Right ventricle myocardium superior (tissue), 1 donor: ENCODE results near the gene RASGRF2. TPM values are rescaled to one million over a fixed set of nuclear protein-coding genes. Genes with fewer than 3 reads are reported as not detected.

ENCODE experiments used
- ATAC-seq: fragments of 200-7000 bp; cut with Tn5 transposase; one replicate; pipeline ENCODE4 v1.9.1; 2020; ENCODE audit warnings: mild to moderate bottlenecking; ENCODE audit not compliant: poor library complexity
- DNase-seq: peaks from one replicate; pipeline ENCODE4 v3.0.0-alpha.2; 2020
- intact Hi-C: fragments of 100-400 bp; cut with DNase I; formaldehyde crosslinking; loops from one replicate; pipeline ENCODE4 v1.11.2; 2022
- long read RNA-seq: library from polyadenylated mRNA; unstranded; transcript quantifications from one replicate; pipeline ENCODE4 v2.0.0, GENCODE V29; 2021
- total RNA-seq: library from RNA; stranded (reverse); fragmentation: NEBNext Ultra II Directional; extraction: Animal tissue kit (Norgen Biotek cat#: 25700); gene quantifications from one replicate; pipeline ENCODE4 v1.2.1, GENCODE V29; 2021
- donor health status: DM: no; HTN: yes; CAD: no; lungs with severe emphysema.

The RASGRF2 gene
- 6.4 TPM for total RNA-seq
- long read RNA-seq, partial matches to known transcripts = 3 of 7 reads
- long read RNA-seq, other reads (novel, unspliced or antisense) = 1 of 7 reads

- DNase-seq = peak; percentile 44
- intact Hi-C loops = loop anchor here (10.0 kb wide), 1 partner anchor 105 kb away; no protein-coding TSS in a partner anchor
These were observed at the start of gene RASGRF2 for GRCh38 chr5:80959768-80960442. Gene RASGRF2, plus strand, starts transcription at chr5:80960363. Its CDS starts 376 bp downstream, at chr5:80960739.

DNA sequence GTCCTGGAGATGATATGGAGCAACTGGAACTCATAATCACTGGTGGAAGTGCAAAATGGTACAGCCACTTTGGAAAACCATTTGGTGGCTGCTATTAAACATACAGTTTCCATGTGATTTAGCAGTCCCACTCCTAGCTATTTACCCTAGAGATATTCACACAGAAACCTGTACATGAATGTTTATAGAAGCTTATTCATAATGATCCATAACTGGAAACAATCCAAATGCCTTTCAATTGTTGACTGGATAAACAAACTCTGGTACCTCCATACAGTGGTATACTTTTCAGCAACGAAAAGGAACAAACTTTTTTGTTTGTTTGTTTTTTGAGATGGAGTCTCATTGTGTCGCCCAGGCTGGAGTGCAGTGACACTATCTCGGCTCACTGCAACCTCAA lies 47.7 kb upstream of the RASGRF2 start:
- no peak for DNase-seq
- ATAC-seq = no peak
- intact Hi-C loops = no loop called here

More at GRCh38 chr5:80959768-80960442, at the start of gene RASGRF2:
- ATAC-seq = peak; percentile 25

DNA sequence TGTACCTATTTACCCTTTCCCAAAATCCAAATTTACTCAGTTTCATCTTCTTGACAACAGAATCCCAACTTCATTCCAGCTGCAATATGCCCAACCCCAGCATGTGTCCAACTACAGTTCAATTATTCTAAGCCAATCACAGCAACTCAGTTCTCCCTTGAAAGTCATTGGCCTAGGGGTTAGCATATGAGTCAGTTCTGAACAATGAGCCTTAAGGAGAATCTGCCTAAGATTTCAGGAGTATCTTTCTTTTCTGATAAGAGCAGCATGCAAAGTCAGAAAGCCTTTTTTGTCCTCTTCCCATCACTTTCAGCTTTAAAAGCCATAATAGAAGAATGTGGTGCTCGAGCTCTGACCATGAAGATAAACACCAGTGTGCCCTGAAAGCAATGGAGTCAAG lies 44.4 kb upstream of the RASGRF2 start:
- intact Hi-C loops = no loop called here
- DNase-seq (no peak), ATAC-seq (no peak)

- no peak for ATAC-seq
- DNase-seq = no peak
- intact Hi-C loops = no loop called here
These were observed 43.5 kb upstream of the RASGRF2 start for GRCh38 chr5:80916676-80917075.

DNA sequence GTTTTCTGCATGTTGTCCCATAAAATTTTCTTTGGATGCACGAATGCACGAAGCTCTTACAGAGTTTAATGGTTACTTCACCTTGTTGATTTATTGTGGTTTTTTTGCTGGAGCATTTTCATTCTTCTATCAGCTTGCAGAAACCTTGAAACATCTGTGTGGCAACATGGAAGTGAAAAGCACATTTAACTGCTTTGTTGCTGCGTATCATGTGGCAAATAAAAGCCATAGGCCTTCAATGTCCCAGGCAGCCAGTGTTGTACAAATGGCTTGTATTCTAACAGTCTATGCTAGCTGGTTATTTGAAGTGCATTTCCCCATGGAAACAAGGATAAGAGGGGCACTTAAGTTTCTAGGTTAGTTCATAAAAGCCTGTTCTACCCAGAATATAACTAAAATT lies 42.5 kb upstream of the RASGRF2 start:
- no peak for ATAC-seq
- no peak for DNase-seq
- intact Hi-C loops = no loop called here

DNA sequence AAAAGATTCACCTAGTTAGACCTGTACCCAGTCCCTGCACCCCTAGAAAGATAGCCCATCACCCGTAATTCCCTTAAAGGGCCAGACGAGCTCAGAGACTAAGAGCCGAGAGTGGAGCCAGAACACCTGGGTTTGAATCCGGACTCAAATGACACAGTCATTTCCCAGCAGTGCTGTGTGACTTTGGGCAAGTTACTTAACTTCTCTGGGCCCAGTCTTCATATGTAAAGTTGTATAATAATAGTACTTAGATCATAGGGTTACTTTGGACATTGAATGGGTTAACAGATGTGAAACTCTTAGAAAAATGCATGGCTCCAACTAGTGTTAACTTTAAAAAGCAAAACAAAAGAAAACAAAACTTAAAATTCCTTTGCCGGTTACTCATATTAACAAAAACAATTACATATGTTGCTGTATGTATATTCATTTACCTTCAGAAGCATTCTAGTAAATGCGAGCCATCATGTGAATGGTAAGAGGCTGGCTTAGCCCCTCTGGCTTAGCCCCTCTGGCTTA lies 40.4 kb upstream of the RASGRF2 start:
- ATAC-seq = no peak
- no peak for DNase-seq
- intact Hi-C loops = no loop called here

- no peak for DNase-seq
- intact Hi-C loops = no loop called here
These were observed 39.8 kb upstream of the RASGRF2 start for GRCh38 chr5:80920333-80920732.

GRCh38 chr5:80921026-80921425 lies 39.1 kb upstream of the RASGRF2 start:
- ATAC-seq (no peak), DNase-seq (no peak)
- intact Hi-C loops = no loop called here

More at GRCh38 chr5:80920333-80920732, 39.8 kb upstream of the RASGRF2 start:
- no peak for ATAC-seq

DNA sequence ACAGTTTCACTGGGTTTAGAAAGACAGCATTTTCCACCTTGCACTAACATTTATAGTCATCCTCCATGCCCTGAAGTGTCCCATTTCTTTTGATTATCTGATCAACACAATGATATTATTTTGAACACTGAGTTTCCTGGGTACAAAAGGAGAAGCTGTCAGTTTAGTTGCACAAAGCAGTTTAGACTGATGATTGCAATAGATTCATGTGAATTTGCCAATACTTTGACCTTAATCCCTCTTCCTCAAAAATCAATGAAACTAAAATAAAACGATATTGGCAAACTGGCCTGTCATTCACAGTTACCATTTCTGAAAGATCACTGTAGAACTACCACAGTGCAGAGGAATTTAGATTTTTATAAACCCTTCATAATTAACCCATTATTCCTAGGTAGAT lies 34.2 kb upstream of the RASGRF2 start:
- ATAC-seq (no peak), DNase-seq (no peak)
- intact Hi-C loops = no loop called here

GRCh38 chr5:80926536-80926935 lies 33.6 kb upstream of the RASGRF2 start:
- ATAC-seq = no peak
- DNase-seq = no peak
- intact Hi-C loops = no loop called here

DNA sequence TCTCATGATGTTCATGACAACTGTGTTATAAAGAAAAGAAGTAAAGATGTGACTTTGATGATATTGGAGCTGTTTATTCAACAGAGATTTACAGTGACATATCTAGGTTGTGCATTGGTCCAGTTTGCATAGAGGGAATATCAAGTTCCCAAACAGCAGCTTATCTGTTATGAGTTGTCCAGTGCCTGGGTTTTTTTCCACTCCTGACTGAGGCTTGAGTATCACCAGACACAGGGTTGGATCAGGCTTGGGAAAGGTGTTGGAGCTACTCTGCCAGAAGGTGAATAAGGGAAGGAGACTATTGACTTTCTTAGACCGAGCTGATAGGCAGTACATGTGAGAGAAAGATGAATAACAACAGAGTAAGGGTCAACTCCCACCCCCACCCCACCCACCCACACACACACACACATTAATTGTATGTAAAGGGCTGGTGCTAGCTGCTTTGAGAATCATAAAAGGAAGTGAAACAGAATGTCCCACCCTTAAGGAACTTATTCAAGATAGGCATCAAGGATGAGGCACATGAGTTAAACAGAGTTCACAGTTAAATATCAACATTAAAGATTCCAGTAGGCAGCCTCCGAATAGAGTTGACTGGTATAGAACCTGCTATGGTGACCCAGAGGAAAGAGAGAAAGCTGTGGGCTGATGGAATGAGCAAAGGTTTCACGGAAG lies 33.0 kb upstream of the RASGRF2 start:
- ATAC-seq (no peak), DNase-seq (no peak)
- intact Hi-C loops = no loop called here

DNA sequence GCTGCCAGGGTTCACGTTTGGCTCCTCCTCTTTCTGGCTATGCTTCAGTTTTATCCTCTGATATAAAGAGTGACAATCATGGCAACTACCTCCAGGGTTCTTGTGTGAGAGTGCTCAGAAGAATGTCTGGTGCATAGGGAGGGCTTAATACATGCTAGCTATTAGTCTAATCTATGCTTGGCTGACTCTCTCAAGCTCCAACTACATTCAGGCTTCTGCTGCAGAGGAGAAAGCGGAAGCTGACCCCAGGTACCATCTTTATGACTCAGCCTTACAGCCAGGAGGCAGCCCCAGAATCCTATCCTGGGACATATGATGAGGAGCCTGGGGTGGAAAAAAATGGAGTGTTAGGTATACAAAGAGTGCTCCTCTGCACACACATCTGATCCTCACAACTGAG lies 32.1 kb upstream of the RASGRF2 start:
- DNase-seq = no peak
- no peak for ATAC-seq
- intact Hi-C loops = no loop called here

- intact Hi-C loops = no loop called here
- DNase-seq (no peak), ATAC-seq (no peak)
These were observed 29.2 kb upstream of the RASGRF2 start for GRCh38 chr5:80930940-80931339.

DNA sequence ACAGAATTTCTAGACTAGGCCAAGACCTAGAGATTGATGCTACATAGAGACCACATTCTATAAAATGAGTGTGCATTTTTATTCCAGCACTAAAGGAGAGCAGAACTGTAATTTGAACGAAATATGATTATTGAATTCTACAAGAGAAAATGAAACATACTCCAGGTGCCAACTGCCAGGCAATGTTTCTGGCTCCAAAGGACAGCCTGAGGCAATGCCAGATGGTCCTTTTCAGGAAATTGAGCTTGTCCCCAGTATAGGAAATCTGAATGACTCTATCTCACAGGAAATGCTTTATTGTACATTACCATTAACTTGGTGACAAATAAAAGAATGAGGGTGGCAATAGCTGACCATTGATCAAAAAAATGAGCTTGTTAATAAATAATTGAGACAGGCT lies 28.8 kb upstream of the RASGRF2 start:
- DNase-seq (no peak), ATAC-seq (no peak)
- intact Hi-C loops = no loop called here

GRCh38 chr5:80933036-80933435 lies 27.1 kb upstream of the RASGRF2 start:
- DNase-seq (no peak), ATAC-seq (no peak)
- intact Hi-C loops = no loop called here

- no peak for ATAC-seq
- no peak for DNase-seq
These were observed 25.4 kb upstream of the RASGRF2 start for GRCh38 chr5:80934751-80935150.

GRCh38 chr5:80935811-80936385 lies 24.3 kb upstream of the RASGRF2 start:
- ATAC-seq (no peak), DNase-seq (no peak)
- intact Hi-C loops = no loop called here

More at GRCh38 chr5:80934751-80935150, 25.4 kb upstream of the RASGRF2 start:
- intact Hi-C loops = no loop called here

DNA sequence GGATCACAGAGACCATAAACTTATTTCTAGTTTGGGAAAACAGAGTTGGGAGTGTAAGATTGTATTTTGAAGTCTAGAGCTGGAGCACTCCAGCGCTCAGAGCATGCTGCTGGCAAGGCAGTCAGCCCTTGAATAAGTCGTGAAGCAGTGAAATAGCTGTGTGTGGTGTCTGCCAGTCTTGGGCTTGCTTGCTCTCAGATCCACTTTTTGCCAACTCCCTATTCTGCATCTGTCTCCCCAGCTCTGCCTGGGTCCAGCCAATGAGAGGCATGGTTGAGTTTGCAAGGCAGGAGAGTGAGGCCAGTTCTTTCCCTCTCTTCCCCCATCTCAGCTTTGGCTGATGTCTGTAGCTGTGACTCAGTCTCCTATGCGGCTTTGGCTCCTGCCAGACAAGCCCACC lies 23.3 kb upstream of the RASGRF2 start:
- no peak for DNase-seq
- intact Hi-C loops = no loop called here
- ATAC-seq = no peak

DNA sequence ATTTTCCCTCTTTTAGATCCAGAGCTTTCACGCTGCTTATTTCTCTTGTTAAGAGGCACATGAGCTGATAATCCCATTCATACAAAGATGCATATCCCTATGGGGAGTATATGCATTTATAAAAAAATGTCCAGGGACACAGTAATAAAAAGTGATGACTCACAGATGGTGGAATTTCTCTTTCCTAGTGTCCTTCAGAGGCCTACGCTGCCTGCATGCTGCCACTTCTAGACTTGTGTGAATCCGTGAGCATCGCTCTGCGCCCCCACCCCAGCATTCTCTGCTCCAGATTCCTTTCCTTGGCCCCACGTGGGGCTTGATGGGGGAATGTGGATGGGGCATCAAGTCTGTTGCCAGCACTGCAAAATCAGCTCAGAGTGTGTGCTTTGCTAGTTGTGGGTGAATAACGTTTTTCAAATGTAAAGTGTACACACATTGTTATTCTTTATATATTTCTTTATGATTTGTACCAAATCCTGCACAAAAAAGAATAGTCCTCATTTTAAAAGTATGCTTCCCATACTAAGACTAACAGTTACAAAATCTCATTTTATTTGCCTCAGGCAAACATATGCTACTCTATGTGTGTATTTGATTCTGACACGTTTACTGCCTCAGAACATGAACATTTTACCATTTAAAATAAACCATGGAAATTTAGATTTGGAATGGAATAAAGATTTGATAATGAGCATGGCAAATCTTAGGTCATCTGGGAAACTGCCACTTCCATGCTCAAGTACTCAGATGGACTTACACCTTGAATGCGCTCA lies 22.4 kb upstream of the RASGRF2 start:
- no peak for ATAC-seq
- DNase-seq = no peak
- intact Hi-C loops = no loop called here
